Measurements from ENCODE around the gene PPP1R1B. TPM values are rescaled to one million over a fixed set of nuclear protein-coding genes. Genes with fewer than 3 reads are reported as not detected.
A peak's percentile ranks its signal among the peaks of the same experiment; 100 is the strongest.

Gene PPP1R1B
- total RNA-seq, 4 donors from 2014 or later, result 1.5 to 5.1 TPM; not detected in 2

GRCh38 chr17:39652587-39653315 is 26.0 kb downstream of the PPP1R1B start:
- DNase-seq (no peak), ATAC-seq (no peak)
- no peaks in the 10 kb centered on the region for H3K27me3 ChIP-seq
- TF ChIP-seq POLR2A (IDR thresholded peaks at IDR 0.05) (no peak), CTCF (IDR thresholded peaks at IDR 0.05 in 4 of 5, conservative IDR thresholded peaks at IDR 0.05 in 1 of 5) (no peak)
- in situ Hi-C loops (cut with MboI; ENCODE audit: low sequenced_read_pairs in 4 of 4), result no loop called here
- H3K4me3 ChIP-seq, result no peak overlapping the region
- no peaks in the 10 kb centered on the region for H3K36me3 ChIP-seq
- intact Hi-C loops (cut with DNase I; ENCODE audit: low total_unique reads), result no loop called here
- no peaks in the 10 kb centered on the region for H3K9me3 ChIP-seq
- no peak overlapping the region for H3K27ac ChIP-seq
- H3K4me1 ChIP-seq, result peaks cover 5 to 7% of the 10 kb centered on the region in 2 donors

- in situ Hi-C loops (cut with MboI; ENCODE audit: low sequenced_read_pairs in 4 of 4) (no loop called here), intact Hi-C loops (cut with DNase I; ENCODE audit: low total_unique reads) (no loop called here)
- DNase-seq (no peak), ATAC-seq (no peak)
- Histone ChIP-seq H3K9me3 (no peaks in the 10 kb centered on the region), H3K27ac (no peak overlapping the region), H3K4me1 (peaks cover 8 to 12% of the 10 kb centered on the region in 2 donors), H3K4me3 (no peak overlapping the region), H3K27me3 (no peaks in the 10 kb centered on the region), H3K36me3 (no peaks in the 10 kb centered on the region)
- TF ChIP-seq CTCF (IDR thresholded peaks at IDR 0.05 in 4 of 5, conservative IDR thresholded peaks at IDR 0.05 in 1 of 5), result no peak
These were observed 26.5 kb downstream of the PPP1R1B start for GRCh38 chr17:39653316-39653661.

- intact Hi-C loops (cut with DNase I; ENCODE audit: low total_unique reads), result no loop called here
- TF ChIP-seq CTCF (IDR thresholded peaks at IDR 0.05 in 4 of 5, conservative IDR thresholded peaks at IDR 0.05 in 1 of 5), result peak; percentile 52 to 85 (median 73)
- TF ChIP-seq POLR2A (IDR thresholded peaks at IDR 0.05), result no peak
- no peaks in the 10 kb centered on the region for H3K36me3 ChIP-seq
- H3K27me3 ChIP-seq, result no peaks in the 10 kb centered on the region
- ATAC-seq (peak; percentile 48 to 69), DNase-seq (peak in 1 of 2 donors; percentile 62)
- peaks cover 13% of the 10 kb centered on the region in 2 donors for H3K4me1 ChIP-seq
- no peak overlapping the region for H3K27ac ChIP-seq
- no peaks in the 10 kb centered on the region for H3K9me3 ChIP-seq
- no peak overlapping the region for H3K4me3 ChIP-seq
- in situ Hi-C loops (cut with MboI; ENCODE audit: low sequenced_read_pairs in 4 of 4), result no loop called here
These were observed 27.0 kb downstream of the PPP1R1B start for GRCh38 chr17:39653662-39654331.

GRCh38 chr17:39655105-39655504 is 28.4 kb downstream of the PPP1R1B start:
- ATAC-seq (no peak), DNase-seq (no peak)
- in situ Hi-C loops (cut with MboI; ENCODE audit: low sequenced_read_pairs in 4 of 4) (no loop called here), intact Hi-C loops (cut with DNase I; ENCODE audit: low total_unique reads) (no loop called here)
- no peak overlapping the region for H3K4me3 ChIP-seq
- H3K27ac ChIP-seq, result no peak overlapping the region
- no peaks in the 10 kb centered on the region for H3K9me3 ChIP-seq
- H3K36me3 ChIP-seq, result peaks cover 0 to 6% of the 10 kb centered on the region in 2 donors
- no peak for TF ChIP-seq CTCF (IDR thresholded peaks at IDR 0.05 in 4 of 5, conservative IDR thresholded peaks at IDR 0.05 in 1 of 5)
- TF ChIP-seq POLR2A (IDR thresholded peaks at IDR 0.05), result no peak
- H3K27me3 ChIP-seq, result no peaks in the 10 kb centered on the region
- H3K4me1 ChIP-seq, result peaks cover 22% of the 10 kb centered on the region in 2 donors

Measured in gastrocnemius medialis (tissue), 4 donors.